CD4-positive, alpha-beta T cell treated with Interleukin-12 subunit alpha and Interleukin-12 subunit beta, for 1 hour (primary cell): ENCODE results near the gene USP35.

Experiments
- DNase-seq: peaks from one replicate; pipeline ENCODE4 v3.0.0-alpha.2; 2020

The USP35 gene

DNA sequence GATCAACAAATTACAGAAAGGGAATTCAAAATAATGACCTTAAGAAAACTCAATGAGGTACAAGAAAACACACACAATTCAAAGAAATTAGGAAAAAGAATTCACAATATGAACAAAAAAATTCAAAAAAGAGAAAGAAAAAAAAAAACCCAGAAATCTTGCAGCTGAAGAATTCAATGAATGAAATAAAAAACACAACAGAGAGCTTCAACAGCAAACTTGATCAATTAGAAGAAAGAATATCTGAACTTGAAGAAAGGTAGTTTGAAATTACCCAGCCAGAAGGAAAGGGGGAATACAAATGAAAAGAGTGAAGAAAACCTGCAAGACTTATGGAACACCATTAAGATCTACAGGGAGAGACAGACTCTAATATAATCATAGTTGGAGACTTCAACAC is 52.8 kb downstream of the USP35 start:
- no peak for DNase-seq

DNA sequence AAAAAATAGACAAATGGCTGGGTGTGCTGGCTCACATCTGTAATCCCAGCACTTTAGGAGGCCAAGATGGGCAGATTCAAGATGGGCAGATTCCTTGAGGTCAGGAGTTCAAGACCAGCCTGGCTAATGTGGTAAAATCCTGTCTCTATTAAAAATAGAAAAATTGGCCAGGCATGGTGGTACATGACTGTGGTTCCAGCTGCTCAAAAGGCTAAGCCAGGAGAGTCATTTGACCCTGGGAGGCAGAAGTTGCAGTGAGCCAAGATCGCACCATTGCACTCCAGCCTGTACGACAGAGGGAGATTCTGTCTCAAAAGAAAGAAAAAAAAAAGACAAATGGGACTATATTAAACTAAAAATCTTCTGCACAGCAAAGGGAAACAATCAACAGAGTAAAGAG is 55.4 kb downstream of the USP35 start:
- no peak for DNase-seq

DNA sequence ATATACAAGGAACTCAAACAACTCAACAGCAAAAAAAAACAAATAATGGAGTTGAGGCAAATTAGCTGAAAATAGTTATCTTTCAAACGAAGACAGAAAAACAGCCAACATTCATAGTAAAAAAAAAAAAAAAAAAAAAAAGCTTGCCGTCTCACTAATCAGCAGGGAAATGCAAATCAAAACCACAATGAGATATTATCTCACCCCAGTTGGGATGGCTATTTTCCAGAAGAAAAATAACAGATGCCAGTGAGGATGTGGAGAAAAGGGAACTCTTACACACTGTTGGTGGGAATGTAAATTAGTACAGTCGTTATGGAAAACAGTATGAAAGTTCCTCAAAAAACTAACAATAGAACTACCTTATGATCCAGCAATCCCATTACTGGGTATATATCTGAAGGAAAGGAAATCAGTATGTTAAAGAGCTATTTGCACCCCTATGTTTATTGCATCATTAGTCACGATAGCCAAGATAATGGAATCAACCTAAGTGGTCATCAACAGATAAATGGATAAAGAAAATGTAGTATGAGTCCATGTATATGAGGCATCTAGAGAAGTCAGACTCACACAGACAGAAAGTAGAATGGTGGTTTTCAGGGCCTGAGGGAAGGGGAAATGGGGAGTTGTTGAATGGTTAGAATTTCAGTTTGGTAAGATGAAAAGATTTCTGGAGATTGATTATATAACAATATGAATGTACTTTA is 56.0 kb downstream of the USP35 start:
- DNase-seq = no peak

GRCh38 chr11:78248191-78248590 is 59.5 kb downstream of the USP35 start:
- DNase-seq = no peak

DNA sequence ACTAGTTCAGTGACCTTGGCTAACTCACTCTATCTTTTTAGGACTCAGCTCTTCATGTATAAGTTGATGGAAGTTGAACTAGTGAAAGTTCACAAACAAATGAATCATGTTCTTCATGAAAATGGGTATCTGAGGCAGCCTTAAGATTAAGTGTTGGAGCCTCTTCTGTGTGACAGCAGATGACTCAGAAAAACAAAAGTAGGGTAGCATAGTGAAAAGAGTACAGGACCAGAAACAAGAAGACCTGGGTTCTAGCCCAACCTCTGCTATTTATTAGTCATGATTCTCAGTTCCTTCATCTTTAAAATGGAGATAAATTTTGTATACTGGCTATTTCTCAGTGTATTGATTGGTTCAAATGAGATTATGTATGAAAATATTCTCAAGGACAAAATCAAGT is 60.2 kb downstream of the USP35 start:
- no peak for DNase-seq

DNA sequence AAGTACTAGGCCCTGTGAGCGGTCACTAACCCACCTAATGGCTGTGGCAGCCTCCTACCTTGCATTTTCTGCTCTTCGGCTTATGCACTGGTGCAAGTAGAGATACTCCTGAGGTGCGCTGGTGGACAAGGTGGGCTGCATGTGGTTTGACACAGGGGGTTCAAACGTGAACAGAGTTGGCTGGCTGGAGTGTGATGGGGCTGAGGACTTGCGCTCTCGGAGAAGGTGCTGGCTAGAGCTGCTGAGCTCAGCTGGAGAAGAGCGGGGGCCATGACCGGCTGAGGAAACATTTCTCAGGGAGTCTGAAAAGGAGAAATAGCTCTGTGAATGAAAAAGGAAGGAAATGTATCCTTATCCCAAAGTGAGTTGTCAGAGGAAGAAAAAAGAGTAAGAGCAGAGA is 61.4 kb downstream of the USP35 start:
- no peak for DNase-seq

GRCh38 chr11:78251083-78251775 is 62.5 kb downstream of the USP35 start:
- no peak for DNase-seq

GRCh38 chr11:78253797-78254196 is 65.1 kb downstream of the USP35 start:
- DNase-seq = no peak

DNA sequence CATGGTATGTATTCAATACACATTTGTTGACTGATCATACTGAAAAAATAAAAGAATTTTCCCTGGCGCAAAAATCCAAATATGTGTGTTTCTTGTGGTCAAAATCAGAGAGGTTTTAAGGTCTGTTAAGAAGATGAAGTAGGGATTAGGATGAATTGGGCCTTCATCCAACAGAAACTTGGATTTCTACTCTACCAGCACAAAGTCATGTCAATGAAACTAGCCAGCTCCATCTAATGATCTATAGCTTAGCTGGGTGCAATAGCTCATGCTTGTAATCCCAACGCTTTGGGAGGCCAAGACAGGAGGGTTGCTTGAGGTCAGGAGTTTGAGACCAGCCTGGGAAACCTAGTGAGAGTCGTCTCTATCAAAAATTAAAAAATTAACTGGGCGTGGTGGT is 65.5 kb downstream of the USP35 start:
- no peak for DNase-seq

- DNase-seq = no peak
Measured at GRCh38 chr11:78255919-78256318, 67.2 kb downstream of the USP35 start.

DNA sequence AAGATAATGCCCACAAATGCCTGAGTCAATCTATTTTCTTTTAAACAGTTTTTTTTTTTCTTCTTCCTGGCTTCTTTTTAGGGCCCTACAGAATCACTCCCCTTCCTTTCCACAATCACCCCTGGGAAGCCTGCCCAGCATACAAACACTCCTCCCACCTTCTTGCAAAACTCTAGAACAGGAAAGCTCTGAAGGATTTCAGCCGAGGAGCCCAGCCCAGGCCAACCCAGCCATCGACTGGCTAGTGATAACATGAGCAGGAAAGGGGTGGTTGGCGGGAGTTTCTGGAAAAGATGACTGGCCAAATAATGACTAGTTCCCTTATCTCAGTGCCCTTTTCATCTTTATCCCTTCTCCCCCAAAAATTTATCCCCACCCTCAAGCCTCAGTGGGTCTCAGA is 68.2 kb downstream of the USP35 start:
- DNase-seq = no peak

DNA sequence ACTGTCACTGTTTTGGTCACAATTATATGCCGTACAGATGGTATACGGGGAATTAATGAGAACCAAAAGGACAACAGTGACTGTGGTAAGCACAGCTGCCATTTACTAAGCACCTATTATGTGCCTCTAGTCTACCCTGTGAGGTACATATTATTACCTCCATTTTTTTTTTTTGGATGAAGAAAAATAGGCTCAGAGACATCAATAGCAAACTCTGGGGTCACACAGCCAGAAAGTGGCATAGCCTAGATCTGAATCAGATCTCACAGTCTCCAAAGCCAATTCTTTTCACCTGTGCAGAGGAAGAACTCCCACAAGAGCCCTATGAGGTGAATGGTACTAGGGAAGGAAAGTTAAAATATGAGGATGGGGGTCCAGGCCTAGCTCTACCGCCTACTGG is 68.9 kb downstream of the USP35 start:
- no peak for DNase-seq

GRCh38 chr11:78259777-78260487 is 71.2 kb downstream of the USP35 start:
- no peak for DNase-seq

GRCh38 chr11:78261367-78261766 is 72.6 kb downstream of the USP35 start:
- no peak for DNase-seq

DNA sequence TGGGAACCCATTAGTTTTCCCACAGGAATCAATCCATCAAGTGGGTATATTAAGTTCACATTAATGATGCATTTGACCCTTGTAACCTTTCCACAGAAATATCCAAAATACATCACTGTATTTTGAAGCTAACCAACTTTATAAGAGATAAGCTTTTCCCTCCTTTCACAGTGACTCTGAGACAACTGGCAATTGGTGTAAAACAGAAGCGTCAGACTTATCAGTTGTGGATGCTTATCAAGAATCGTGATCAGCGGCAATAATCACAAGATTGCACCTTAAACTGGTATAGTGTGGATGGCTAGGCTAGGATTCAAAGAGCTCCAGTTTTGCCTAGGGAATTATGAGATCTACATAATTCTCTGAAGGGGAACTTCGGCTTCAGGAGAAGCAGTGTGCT is 73.1 kb downstream of the USP35 start:
- no peak for DNase-seq

- DNase-seq = no peak
Measured at GRCh38 chr11:78262238-78262637, 73.5 kb downstream of the USP35 start.

DNA sequence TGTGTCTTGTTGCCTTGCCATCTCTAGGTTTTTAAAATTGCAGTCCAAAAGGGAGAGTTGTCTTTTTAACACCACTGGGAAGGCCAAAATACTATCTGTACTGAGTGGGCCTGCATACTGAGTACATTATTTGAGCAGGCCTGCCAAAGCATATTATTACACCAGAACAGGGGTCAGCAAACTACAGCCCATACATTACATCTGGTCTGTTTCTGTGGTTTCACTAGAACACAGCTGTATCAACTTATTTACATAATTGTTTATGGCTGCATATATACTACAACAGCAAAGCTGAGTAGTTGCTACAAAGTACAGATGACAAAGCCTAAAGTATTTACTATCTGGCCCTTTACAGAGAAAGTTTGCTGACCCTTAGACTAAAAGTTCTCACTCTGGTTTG is 74.0 kb downstream of the USP35 start:
- no peak for DNase-seq
